Measurements from ENCODE around the gene CAPN13.

CAPN13 gene

DNA sequence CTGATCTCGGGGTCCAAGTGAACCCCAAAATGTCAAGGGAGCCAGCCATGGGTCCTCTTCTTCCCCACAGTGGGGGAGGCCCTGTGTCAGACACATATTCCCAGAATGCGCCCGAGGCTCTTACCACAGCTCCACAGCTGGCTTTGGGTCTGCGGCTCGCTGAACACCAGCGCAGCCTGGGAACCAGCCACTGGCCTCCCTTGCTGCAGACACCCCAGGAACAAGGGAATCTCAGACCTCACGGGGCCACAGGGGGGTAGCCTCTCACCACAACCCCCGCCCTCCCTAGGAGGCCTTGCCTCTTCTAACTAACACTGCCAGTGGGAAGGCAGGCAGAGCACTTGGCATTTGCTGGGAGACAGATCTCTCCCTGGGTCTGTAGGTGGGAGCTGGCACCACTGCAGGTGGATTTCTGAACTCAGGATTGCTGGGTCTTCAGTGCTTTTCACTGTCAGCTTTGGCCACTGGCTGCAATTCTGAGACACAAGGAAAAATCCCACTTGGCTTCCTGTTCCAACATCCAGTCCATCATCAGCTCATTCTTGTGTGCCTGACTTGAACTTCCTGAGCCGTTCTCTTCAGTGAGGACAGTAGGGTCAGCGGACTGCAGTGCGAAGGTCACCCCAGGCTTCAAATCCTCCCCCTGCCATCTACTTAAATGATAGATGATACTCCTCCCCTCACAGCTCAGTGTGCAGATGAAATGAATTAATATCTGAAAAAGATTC, 128.7 kb downstream of the CAPN13 start:
- Histone ChIP-seq H3K4me2 (ENCODE audit: low read depth, low read length) (no peak overlapping the region), H3K9ac (ENCODE audit: low read length) (no peak overlapping the region), H3K79me2 (ENCODE audit: low read length) (no peaks in the 10 kb centered on the region), H3K27me3 (replicated peaks; ENCODE audit: insufficient read depth, low read length) (no peaks in the 10 kb centered on the region), H3K9me2 (replicated peaks; ENCODE audit: insufficient read depth, low read length) (no peaks in the 10 kb centered on the region), H4K20me1 (ENCODE audit: insufficient read depth, low read length) (no peaks in the 10 kb centered on the region), H3K27ac (ENCODE audit: low read length) (no peak overlapping the region), H3F3A (ENCODE audit: insufficient read depth, low read length) (no peaks in the 10 kb centered on the region), H3K36me3 (replicated peaks; ENCODE audit: insufficient read depth, low read length) (no peaks in the 10 kb centered on the region), H2AFZ (ENCODE audit: low read length) (no peak overlapping the region), H3K4me3 (ENCODE audit: low read length) (no peak overlapping the region), H3K9me3 (replicated peaks; ENCODE audit: insufficient read depth, low read length) (no peaks in the 10 kb centered on the region), H3K4me1 (ENCODE audit: low read length) (no peaks in the 10 kb centered on the region)
- no peak for DNase-seq
- TF ChIP-seq, protein P1, sequence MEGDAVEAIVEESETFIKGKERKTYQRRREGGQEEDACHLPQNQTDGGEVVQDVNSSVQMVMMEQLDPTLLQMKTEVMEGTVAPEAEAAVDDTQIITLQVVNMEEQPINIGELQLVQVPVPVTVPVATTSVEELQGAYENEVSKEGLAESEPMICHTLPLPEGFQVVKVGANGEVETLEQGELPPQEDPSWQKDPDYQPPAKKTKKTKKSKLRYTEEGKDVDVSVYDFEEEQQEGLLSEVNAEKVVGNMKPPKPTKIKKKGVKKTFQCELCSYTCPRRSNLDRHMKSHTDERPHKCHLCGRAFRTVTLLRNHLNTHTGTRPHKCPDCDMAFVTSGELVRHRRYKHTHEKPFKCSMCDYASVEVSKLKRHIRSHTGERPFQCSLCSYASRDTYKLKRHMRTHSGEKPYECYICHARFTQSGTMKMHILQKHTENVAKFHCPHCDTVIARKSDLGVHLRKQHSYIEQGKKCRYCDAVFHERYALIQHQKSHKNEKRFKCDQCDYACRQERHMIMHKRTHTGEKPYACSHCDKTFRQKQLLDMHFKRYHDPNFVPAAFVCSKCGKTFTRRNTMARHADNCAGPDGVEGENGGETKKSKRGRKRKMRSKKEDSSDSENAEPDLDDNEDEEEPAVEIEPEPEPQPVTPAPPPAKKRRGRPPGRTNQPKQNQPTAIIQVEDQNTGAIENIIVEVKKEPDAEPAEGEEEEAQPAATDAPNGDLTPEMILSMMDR (IDR thresholded peaks at IDR 0.05; ENCODE audit: low read length) = no peak
- TF ChIP-seq EZH2 (optimal IDR thresholded peaks at IDR 0.05; ENCODE audit: low read depth, low read length) (no peak), EZH2phosphoT487 (IDR thresholded peaks at IDR 0.05; ENCODE audit: low read length) (no peak)

DNA sequence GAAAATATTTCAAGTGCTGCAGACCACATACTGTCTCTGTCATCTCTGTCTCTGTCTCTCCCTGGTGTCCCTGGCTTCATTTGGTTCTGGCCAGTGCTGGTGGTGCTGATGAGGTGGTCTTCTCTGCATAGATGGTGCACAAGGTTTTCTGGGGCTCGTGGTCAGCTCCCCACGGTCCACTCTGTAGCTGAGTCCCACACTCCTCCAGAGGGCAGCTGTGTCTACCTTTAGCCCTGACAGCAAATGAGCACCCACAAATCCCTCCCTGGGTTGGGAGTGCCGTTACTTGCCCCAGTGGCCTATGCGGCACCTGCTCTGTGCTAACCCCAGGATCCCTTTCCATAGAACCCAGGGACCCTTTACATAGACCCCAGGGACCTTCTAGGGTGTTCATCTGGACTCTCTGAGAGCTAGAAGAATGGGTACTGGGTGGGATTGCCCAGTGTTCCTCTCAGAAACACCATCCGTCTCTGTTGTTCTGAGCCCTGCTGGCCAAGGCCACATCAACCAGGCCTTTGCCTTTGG, 129.3 kb downstream of the CAPN13 start:
- Histone ChIP-seq H3K27ac (ENCODE audit: low read length) (no peak overlapping the region), H3K9me2 (replicated peaks; ENCODE audit: insufficient read depth, low read length) (no peaks in the 10 kb centered on the region), H3K27me3 (replicated peaks; ENCODE audit: insufficient read depth, low read length) (no peaks in the 10 kb centered on the region), H3K4me1 (ENCODE audit: low read length) (no peaks in the 10 kb centered on the region), H3F3A (ENCODE audit: insufficient read depth, low read length) (no peaks in the 10 kb centered on the region), H3K9me3 (replicated peaks; ENCODE audit: insufficient read depth, low read length) (no peaks in the 10 kb centered on the region), H3K79me2 (ENCODE audit: low read length) (no peaks in the 10 kb centered on the region), H3K9ac (ENCODE audit: low read length) (no peak overlapping the region), H4K20me1 (ENCODE audit: insufficient read depth, low read length) (no peaks in the 10 kb centered on the region), H3K36me3 (replicated peaks; ENCODE audit: insufficient read depth, low read length) (no peaks in the 10 kb centered on the region), H3K4me2 (ENCODE audit: low read depth, low read length) (no peak overlapping the region), H2AFZ (ENCODE audit: low read length) (no peak overlapping the region), H3K4me3 (ENCODE audit: low read length) (no peak overlapping the region)
- TF ChIP-seq EZH2 (optimal IDR thresholded peaks at IDR 0.05; ENCODE audit: low read depth, low read length) = no peak
- DNase-seq = no peak

DNA sequence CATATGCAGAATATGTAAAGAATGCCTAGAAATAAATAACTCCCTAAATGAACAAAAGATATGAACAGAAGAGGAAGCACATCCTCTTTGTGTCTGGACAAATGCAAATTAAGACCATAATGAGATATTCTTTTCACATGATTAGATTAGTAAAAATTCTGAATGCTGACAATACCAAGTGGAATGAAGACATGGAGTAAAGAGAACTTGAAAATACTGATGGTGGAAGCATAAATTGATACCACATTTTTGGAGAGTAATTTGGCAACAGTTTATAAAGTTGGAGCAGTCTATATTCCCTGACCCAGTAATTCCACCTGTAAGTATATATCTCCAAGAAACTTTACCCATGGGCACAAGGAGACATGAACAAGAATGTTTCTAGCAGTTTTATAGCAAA, 130.0 kb downstream of the CAPN13 start:
- no peak overlapping the region for H3K4me3 ChIP-seq (ENCODE audit: low read length)
- H4K20me1 ChIP-seq (ENCODE audit: insufficient read depth, low read length) = no peaks in the 10 kb centered on the region
- no peak overlapping the region for H3K4me2 ChIP-seq (ENCODE audit: low read depth, low read length)
- no peaks in the 10 kb centered on the region for H3F3A ChIP-seq (ENCODE audit: insufficient read depth, low read length)
- no peak for DNase-seq
- H3K9me3 ChIP-seq (replicated peaks; ENCODE audit: insufficient read depth, low read length) = no peaks in the 10 kb centered on the region
- no peak overlapping the region for H2AFZ ChIP-seq (ENCODE audit: low read length)
- TF ChIP-seq EZH2 (optimal IDR thresholded peaks at IDR 0.05; ENCODE audit: low read depth, low read length) = no peak
- TF ChIP-seq EZH2phosphoT487 (IDR thresholded peaks at IDR 0.05; ENCODE audit: low read length) = no peak
- TF ChIP-seq, protein P1 (IDR thresholded peaks at IDR 0.05; ENCODE audit: low read length) = no peak
- H3K79me2 ChIP-seq (ENCODE audit: low read length) = no peaks in the 10 kb centered on the region
- H3K36me3 ChIP-seq (replicated peaks; ENCODE audit: insufficient read depth, low read length) = no peaks in the 10 kb centered on the region
- H3K27ac ChIP-seq (ENCODE audit: low read length) = no peak overlapping the region
- H3K4me1 ChIP-seq (ENCODE audit: low read length) = no peaks in the 10 kb centered on the region
- H3K27me3 ChIP-seq (replicated peaks; ENCODE audit: insufficient read depth, low read length) = no peaks in the 10 kb centered on the region
- no peaks in the 10 kb centered on the region for H3K9me2 ChIP-seq (replicated peaks; ENCODE audit: insufficient read depth, low read length)
- H3K9ac ChIP-seq (ENCODE audit: low read length) = no peak overlapping the region

DNA sequence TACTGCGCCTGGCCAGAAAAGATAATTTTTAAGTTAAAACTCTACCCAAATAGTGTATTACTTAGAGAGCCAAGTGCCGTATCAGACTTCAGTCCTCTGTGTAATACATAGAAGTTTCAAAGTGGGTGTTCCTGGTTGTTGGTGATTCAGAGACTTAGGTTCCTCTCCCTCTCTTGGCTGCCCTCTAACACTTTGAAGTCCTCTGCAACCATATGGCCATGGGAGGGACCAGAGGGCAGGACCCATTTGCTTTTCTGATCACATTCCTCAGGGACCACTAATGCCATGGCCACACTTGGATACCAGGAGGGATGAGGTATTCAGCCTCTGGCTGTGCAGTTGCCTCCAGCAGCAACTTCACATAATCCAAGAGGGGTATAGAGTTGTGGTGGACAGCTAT, 131.5 kb downstream of the CAPN13 start:
- H3K4me1 ChIP-seq (ENCODE audit: low read length) = no peaks in the 10 kb centered on the region
- no peaks in the 10 kb centered on the region for H3F3A ChIP-seq (ENCODE audit: insufficient read depth, low read length)
- TF ChIP-seq EZH2phosphoT487 (IDR thresholded peaks at IDR 0.05; ENCODE audit: low read length) (no peak), EZH2 (optimal IDR thresholded peaks at IDR 0.05; ENCODE audit: low read depth, low read length) (no peak)
- TF ChIP-seq, protein P1 (IDR thresholded peaks at IDR 0.05; ENCODE audit: low read length) = no peak

More for the DNA sequence above, 131.5 kb downstream of the CAPN13 start:
- no peak overlapping the region for H3K4me2 ChIP-seq (ENCODE audit: low read depth, low read length)
- H3K9me3 ChIP-seq (replicated peaks; ENCODE audit: insufficient read depth, low read length) = no peaks in the 10 kb centered on the region
- no peaks in the 10 kb centered on the region for H3K79me2 ChIP-seq (ENCODE audit: low read length)
- no peaks in the 10 kb centered on the region for H3K27me3 ChIP-seq (replicated peaks; ENCODE audit: insufficient read depth, low read length)
- no peaks in the 10 kb centered on the region for H3K36me3 ChIP-seq (replicated peaks; ENCODE audit: insufficient read depth, low read length)
- H3K9ac ChIP-seq (ENCODE audit: low read length) = no peak overlapping the region
- no peak overlapping the region for H3K27ac ChIP-seq (ENCODE audit: low read length)
- H3K9me2 ChIP-seq (replicated peaks; ENCODE audit: insufficient read depth, low read length) = no peaks in the 10 kb centered on the region
- H4K20me1 ChIP-seq (ENCODE audit: insufficient read depth, low read length) = no peaks in the 10 kb centered on the region
- H2AFZ ChIP-seq (ENCODE audit: low read length) = no peak overlapping the region
- no peak overlapping the region for H3K4me3 ChIP-seq (ENCODE audit: low read length)
- DNase-seq = no peak
